Uterus (tissue), 2 donors: ENCODE results near the gene RPL10.
A peak's percentile ranks its signal among the peaks of the same experiment; 100 is the strongest.

ENCODE experiments used
- CTCF ChIP-seq, 4 experiments: fragments of 200-600 bp in 2 of 4; fragments of 450-650 bp in 2 of 4; sonication (generic) in 2 of 4; IDR thresholded peaks; one replicate each; pipeline ENCODE4 v1.5.1; 2016 to 2019; ENCODE audit warnings: antibody characterized with exemption in 4 of 4, mild to moderate bottlenecking in 2 of 4, moderate library complexity in 1 of 4
- POLR2A ChIP-seq, 2 donors: fragments of 450-650 bp; IDR thresholded peaks; one replicate each; pipeline ENCODE4 v1.6.1; 2016; ENCODE audit warnings: antibody characterized with exemption in 2 of 2, mild to moderate bottlenecking in 1 of 2, moderate library complexity in 1 of 2

- no peak for TF ChIP-seq CTCF (IDR thresholded peaks at IDR 0.05)
- TF ChIP-seq POLR2A (IDR thresholded peaks at IDR 0.05) = peak in 1 of 2 donors; percentile 32
Measured at GRCh38 chrX:154409222-154409871, 11.2 kb downstream of the RPL10 start, which contains the start of gene DNASE1L1.
